Tibial artery (tissue), 4 donors: Measurements from ENCODE around the gene MZT1.
"Not testable (repeated sequence)": the region's sequence is repeated elsewhere in the genome, so short reads cannot be mapped to it uniquely, and the experiment has no call there.

ENCODE experiments used
- DNase-seq, 2 donors: peaks; one replicate each; pipeline ENCODE4 v3.0.0-alpha.2; 2019
- H3K27ac ChIP-seq, 2 donors: fragments of 200-600 bp; sonication (generic) in 1 of 2; 1 replicate in 1 of 2; 2 replicates in 1 of 2; pipeline ENCODE4 v1.5.1; 2018 to 2019; ENCODE audit warnings: mild to moderate bottlenecking in 1 of 2
- H3K27me3 ChIP-seq, 2 donors: fragments of 200-600 bp; sonication (generic) in 1 of 2; one replicate each; pipeline versions ENCODE4 v1.5.1 to v1.6.0; 2016 to 2019
- H3K36me3 ChIP-seq, 3 donors: fragments of 200-600 bp; sonication (generic) in 2 of 3; one replicate each; pipeline ENCODE4 v1.5.1; 2016 to 2019; ENCODE audit warnings: mild to moderate bottlenecking in 2 of 3
- H3K4me1 ChIP-seq, 4 donors: fragments of 200-600 bp; sonication (generic) in 2 of 4; 1 replicate in 3 of 4; 2 replicates in 1 of 4; pipeline ENCODE4 v1.5.1; 2016 to 2019
- H3K4me3 ChIP-seq, 2 donors: fragments of 200-600 bp; sonication (generic) in 1 of 2; 1 replicate in 1 of 2; 2 replicates in 1 of 2; pipeline ENCODE4 v1.5.1; 2018 to 2019; ENCODE audit warnings: mild to moderate bottlenecking in 2 of 2
- H3K9me3 ChIP-seq, 3 donors: fragments of 200-600 bp; sonication (generic) in 1 of 3; one replicate each; pipeline ENCODE4 v1.5.1; 2016 to 2019
- CTCF ChIP-seq, 2 experiments: fragments of 200-600 bp in 1 of 2; fragments of 450-650 bp in 1 of 2; IDR thresholded peaks; one replicate each; pipeline ENCODE4 v1.5.1; 2017 to 2019; ENCODE audit warnings: antibody characterized with exemption in 2 of 2, mild to moderate bottlenecking in 1 of 2, moderate library complexity in 1 of 2
- intact Hi-C: fragments of 100-400 bp; cut with DNase I; formaldehyde crosslinking; loops from one replicate; pipeline ENCODE4 v1.15.0; 2023; ENCODE audit warnings: low total_unique reads

Gene MZT1

GRCh38 chr13:72726726-72727416 is 558 bp downstream of the MZT1 start:
- peaks cover 0 to 22% (median 15%) of the 10 kb centered on the region in 4 donors for H3K4me1 ChIP-seq
- H3K27me3 ChIP-seq: no peaks in the 10 kb centered on the region
- H3K4me3 ChIP-seq: peak overlapping the region; percentile 86 to 91
- no peaks in the 10 kb centered on the region for H3K9me3 ChIP-seq
- H3K36me3 ChIP-seq: no peaks in the 10 kb centered on the region
- DNase-seq: peak; percentile 22 to 70
- TF ChIP-seq CTCF (IDR thresholded peaks at IDR 0.05): no peak
- intact Hi-C loops: loop anchor here (2.0 kb wide), 1 partner anchor 56 kb away; the partner anchor contains the start of gene PIBF1
- H3K27ac ChIP-seq: peak overlapping the region; percentile 63 to 73

- Histone ChIP-seq H3K4me3 (peak overlapping the region; percentile 86 to 91), H3K4me1 (peaks cover 0 to 22% (median 15%) of the 10 kb centered on the region in 4 donors)
- not testable (repeated sequence) for H3K27ac ChIP-seq, H3K36me3 ChIP-seq, H3K27me3 ChIP-seq, H3K9me3 ChIP-seq, DNase-seq
- intact Hi-C loops: loop anchor here (2.0 kb wide), 1 partner anchor 57 kb away; the partner anchor contains the start of gene PIBF1
These were observed 1.2 kb downstream of the MZT1 start for GRCh38 chr13:72726185-72726584.

- H3K27ac ChIP-seq: no peak overlapping the region
- intact Hi-C loops: no loop called here
- H3K4me3 ChIP-seq: no peak overlapping the region
- H3K27me3 ChIP-seq: no peaks in the 10 kb centered on the region
- peaks cover 35 to 51% (median 46%) of the 10 kb centered on the region in 3 donors for H3K36me3 ChIP-seq
- peaks cover 0 to 12% (median 10%) of the 10 kb centered on the region in 3 donors for H3K9me3 ChIP-seq
- TF ChIP-seq CTCF (IDR thresholded peaks at IDR 0.05): no peak
- no peaks in the 10 kb centered on the region for H3K4me1 ChIP-seq
- no peak for DNase-seq
These were observed 10.7 kb downstream of the MZT1 start for GRCh38 chr13:72716776-72717175.

GRCh38 chr13:72700509-72700908 is 26.9 kb downstream of the MZT1 start:
- no peak for TF ChIP-seq CTCF (IDR thresholded peaks at IDR 0.05)
- intact Hi-C loops: no loop called here
- no peaks in the 10 kb centered on the region for H3K36me3 ChIP-seq
- H3K9me3 ChIP-seq: no peaks in the 10 kb centered on the region
- no peak overlapping the region for H3K4me3 ChIP-seq
- DNase-seq: no peak
- no peaks in the 10 kb centered on the region for H3K4me1 ChIP-seq
- no peak overlapping the region for H3K27ac ChIP-seq
- no peaks in the 10 kb centered on the region for H3K27me3 ChIP-seq

- intact Hi-C loops: no loop called here
- Histone ChIP-seq H3K4me1 (no peaks in the 10 kb centered on the region), H3K4me3 (no peak overlapping the region), H3K27ac (no peak overlapping the region), H3K36me3 (no peaks in the 10 kb centered on the region), H3K9me3 (peaks cover 0 to under 1% (median 0%) of the 10 kb centered on the region in 3 donors), H3K27me3 (no peaks in the 10 kb centered on the region)
- DNase-seq: no peak
- TF ChIP-seq CTCF (IDR thresholded peaks at IDR 0.05): no peak
These were observed 29.3 kb downstream of the MZT1 start for GRCh38 chr13:72698164-72698563.

GRCh38 chr13:72696579-72696978 is 30.9 kb downstream of the MZT1 start:
- intact Hi-C loops: no loop called here
- Histone ChIP-seq H3K27ac (no peak overlapping the region), H3K4me1 (no peaks in the 10 kb centered on the region), H3K9me3 (peaks cover 0 to 10% (median 0%) of the 10 kb centered on the region in 3 donors), H3K36me3 (no peaks in the 10 kb centered on the region), H3K4me3 (no peak overlapping the region), H3K27me3 (no peaks in the 10 kb centered on the region)
- DNase-seq: no peak
- TF ChIP-seq CTCF (IDR thresholded peaks at IDR 0.05): peak in 1 of 2 experiments; percentile 19
